Erythroblast (primary cell): Measurements from ENCODE around the gene PLD5.

ENCODE experiments used
- GATA1 ChIP-seq: IDR thresholded peaks from 2 replicates; pipeline ENCODE4 v1.6.1; 2011; ENCODE audit warnings: low read depth, mild to moderate bottlenecking, control low read depth, low read length, moderate library complexity
- POLR2A ChIP-seq: IDR thresholded peaks from 2 replicates; pipeline ENCODE4 v1.6.1; 2011; ENCODE audit warnings: mild to moderate bottlenecking, low read length

DNA sequence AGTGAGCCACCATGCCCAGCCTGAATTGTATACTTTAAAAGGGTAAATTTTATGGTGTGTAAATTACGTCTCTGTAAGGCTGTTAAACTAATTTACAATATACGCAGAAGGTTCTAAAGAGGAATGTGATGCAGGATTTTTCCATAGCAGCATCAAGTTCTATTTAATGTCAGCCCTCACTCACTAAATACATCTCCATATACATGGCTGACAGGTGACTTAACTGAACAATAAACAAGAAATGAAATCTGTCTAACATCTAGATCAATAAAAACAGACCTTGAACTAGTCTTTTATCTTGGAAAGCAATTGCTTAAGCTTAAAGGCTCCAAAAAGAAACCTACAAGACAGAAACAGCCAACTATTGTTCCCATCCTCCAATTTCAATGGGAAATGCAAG, 404.1 kb downstream of the PLD5 start:
- TF ChIP-seq POLR2A (no peak), GATA1 (no peak)
